ENCODE measurements around the gene TEX28.
"Not testable (repeated sequence)": the region's sequence is repeated elsewhere in the genome, so short reads cannot be mapped to it uniquely, and the experiment has no call there.

Gene TEX28

GRCh38 chrX:154233620-154234019, 61.3 kb downstream of the TEX28 start:
- H3K36me3 ChIP-seq (ENCODE audit: low read length); H3K27ac ChIP-seq (ENCODE audit: low read depth, low read length); H3K9me3 ChIP-seq (ENCODE audit: insufficient read depth, low read length); H3K9ac ChIP-seq (ENCODE audit: low read length); H2AFZ ChIP-seq (ENCODE audit: low read depth, low read length, severe bottlenecking); H3K4me3 ChIP-seq (ENCODE audit: insufficient read depth, low read length, poor library complexity, severe bottlenecking); H4K20me1 ChIP-seq (ENCODE audit: low read depth, low read length); H3K9me2 ChIP-seq (replicated peaks; ENCODE audit: insufficient read depth, low read length); H3K79me2 ChIP-seq (ENCODE audit: insufficient read depth, low read length); H3K4me2 ChIP-seq (ENCODE audit: low read depth, low read length, poor library complexity, severe bottlenecking); H3K27me3 ChIP-seq (ENCODE audit: low read length); H3F3A ChIP-seq (ENCODE audit: insufficient read depth): not testable (repeated sequence)

GRCh38 chrX:154231443-154231842, 63.5 kb downstream of the TEX28 start:
- H3K27me3 ChIP-seq (ENCODE audit: low read length); H4K20me1 ChIP-seq (ENCODE audit: low read depth, low read length); H3F3A ChIP-seq (ENCODE audit: insufficient read depth); H3K27ac ChIP-seq (ENCODE audit: low read depth, low read length); H3K79me2 ChIP-seq (ENCODE audit: insufficient read depth, low read length); H3K9me2 ChIP-seq (replicated peaks; ENCODE audit: insufficient read depth, low read length); H3K9me3 ChIP-seq (ENCODE audit: insufficient read depth, low read length); H3K4me2 ChIP-seq (ENCODE audit: low read depth, low read length, poor library complexity, severe bottlenecking); H3K36me3 ChIP-seq (ENCODE audit: low read length); H2AFZ ChIP-seq (ENCODE audit: low read depth, low read length, severe bottlenecking); H3K9ac ChIP-seq (ENCODE audit: low read length); H3K4me3 ChIP-seq (ENCODE audit: insufficient read depth, low read length, poor library complexity, severe bottlenecking): not testable (repeated sequence)

GRCh38 chrX:154226706-154227105, 68.2 kb downstream of the TEX28 start:
- H3K36me3 ChIP-seq (ENCODE audit: low read length); H3K27me3 ChIP-seq (ENCODE audit: low read length); H3K9ac ChIP-seq (ENCODE audit: low read length); H2AFZ ChIP-seq (ENCODE audit: low read depth, low read length, severe bottlenecking); H3K79me2 ChIP-seq (ENCODE audit: insufficient read depth, low read length); H3K4me2 ChIP-seq (ENCODE audit: low read depth, low read length, poor library complexity, severe bottlenecking); H3K27ac ChIP-seq (ENCODE audit: low read depth, low read length); H3K4me3 ChIP-seq (ENCODE audit: insufficient read depth, low read length, poor library complexity, severe bottlenecking); H3K9me3 ChIP-seq (ENCODE audit: insufficient read depth, low read length); H3F3A ChIP-seq (ENCODE audit: insufficient read depth); H3K9me2 ChIP-seq (replicated peaks; ENCODE audit: insufficient read depth, low read length); H4K20me1 ChIP-seq (ENCODE audit: low read depth, low read length): not testable (repeated sequence)

- not testable (repeated sequence) for H3K27ac ChIP-seq (ENCODE audit: low read depth, low read length); H3F3A ChIP-seq (ENCODE audit: insufficient read depth); H3K4me2 ChIP-seq (ENCODE audit: low read depth, low read length, poor library complexity, severe bottlenecking); H3K9me2 ChIP-seq (replicated peaks; ENCODE audit: insufficient read depth, low read length); H4K20me1 ChIP-seq (ENCODE audit: low read depth, low read length); H2AFZ ChIP-seq (ENCODE audit: low read depth, low read length, severe bottlenecking); H3K79me2 ChIP-seq (ENCODE audit: insufficient read depth, low read length); H3K36me3 ChIP-seq (ENCODE audit: low read length); H3K9me3 ChIP-seq (ENCODE audit: insufficient read depth, low read length); H3K27me3 ChIP-seq (ENCODE audit: low read length); H3K4me3 ChIP-seq (ENCODE audit: insufficient read depth, low read length, poor library complexity, severe bottlenecking); H3K9ac ChIP-seq (ENCODE audit: low read length)
These were observed 69.6 kb downstream of the TEX28 start for GRCh38 chrX:154225292-154225691.
